Stimulated activated CD8-positive, alpha-beta memory T cell treated with anti-CD3 and anti-CD28 coated beads, Interleukin-12 subunit alpha, Interleukin-12 subunit beta, amount 100 ng/mL, for 24 hours (primary cell): ENCODE data around the gene NTHL1.

Experiments
- DNase-seq: peaks from one replicate; pipeline ENCODE4 v3.0.0-alpha.2; 2020; ENCODE audit errors: extremely low read depth

Gene NTHL1

GRCh38 chr16:2083876-2084780 is 36.5 kb upstream of the NTHL1 start:
- DNase-seq: no peak

GRCh38 chr16:2083409-2083808 is 35.8 kb upstream of the NTHL1 start:
- no peak for DNase-seq

GRCh38 chr16:2082983-2083364 is 35.3 kb upstream of the NTHL1 start:
- no peak for DNase-seq

DNA sequence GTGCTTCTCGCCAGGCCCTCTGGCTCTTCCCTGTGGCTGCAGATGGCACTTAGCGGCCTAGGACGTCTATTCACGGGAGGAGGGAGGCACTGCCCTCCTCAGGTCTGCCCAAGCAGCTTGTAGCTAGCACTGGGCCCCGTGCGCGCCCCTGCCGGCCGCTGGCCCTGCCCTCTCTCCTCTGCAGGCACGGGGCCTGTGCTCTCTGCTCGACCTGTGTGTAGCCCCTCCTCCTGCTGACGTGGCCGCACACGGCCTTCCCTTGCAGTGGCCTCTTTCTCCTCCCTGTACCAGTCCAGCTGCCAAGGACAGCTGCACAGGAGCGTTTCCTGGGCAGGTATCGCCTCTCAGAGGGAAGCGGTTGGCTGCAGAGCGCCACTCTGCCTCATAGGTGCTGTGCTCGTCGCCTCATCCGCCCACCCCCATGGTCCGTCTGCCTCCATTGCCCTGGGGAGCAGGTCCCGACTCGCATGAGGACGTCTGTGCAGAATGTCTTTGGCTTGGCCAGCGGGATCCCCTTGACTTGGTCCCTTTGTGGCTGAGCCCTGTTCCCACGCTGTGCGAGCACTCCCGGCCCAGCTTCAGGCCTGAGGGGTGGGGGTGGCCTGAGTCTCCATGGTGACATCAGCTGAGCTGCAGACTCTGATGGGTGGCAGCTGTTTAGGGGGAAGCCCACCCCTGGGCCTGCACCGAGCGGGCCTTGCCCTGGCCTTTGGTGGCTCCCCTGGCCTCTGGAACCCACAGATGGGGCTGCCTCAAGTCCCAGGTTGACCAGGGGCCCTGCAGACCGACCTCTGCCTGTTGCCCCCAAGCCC is 34.7 kb upstream of the NTHL1 start:
- no peak for DNase-seq

GRCh38 chr16:2081201-2082084 is 33.8 kb upstream of the NTHL1 start:
- no peak for DNase-seq

DNA sequence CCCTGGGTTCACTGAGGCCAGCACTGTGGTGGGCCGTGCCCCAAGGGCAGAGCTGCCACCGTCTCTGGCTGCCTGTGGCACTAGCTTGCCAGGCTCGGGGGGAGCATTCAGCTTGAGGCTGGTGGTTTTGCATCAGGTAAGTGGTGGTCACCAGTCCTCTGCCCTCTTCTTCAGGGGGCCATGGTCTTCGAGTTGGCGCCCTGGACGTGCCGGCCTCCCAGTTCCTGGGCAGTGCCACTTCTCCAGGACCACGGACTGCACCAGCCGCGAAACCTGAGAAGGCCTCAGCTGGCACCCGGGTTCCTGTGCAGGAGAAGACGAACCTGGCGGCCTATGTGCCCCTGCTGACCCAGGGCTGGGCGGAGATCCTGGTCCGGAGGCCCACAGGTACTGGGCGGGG is 32.4 kb upstream of the NTHL1 start:
- DNase-seq: no peak

GRCh38 chr16:2079311-2079800 is 31.7 kb upstream of the NTHL1 start:
- DNase-seq: no peak

DNA sequence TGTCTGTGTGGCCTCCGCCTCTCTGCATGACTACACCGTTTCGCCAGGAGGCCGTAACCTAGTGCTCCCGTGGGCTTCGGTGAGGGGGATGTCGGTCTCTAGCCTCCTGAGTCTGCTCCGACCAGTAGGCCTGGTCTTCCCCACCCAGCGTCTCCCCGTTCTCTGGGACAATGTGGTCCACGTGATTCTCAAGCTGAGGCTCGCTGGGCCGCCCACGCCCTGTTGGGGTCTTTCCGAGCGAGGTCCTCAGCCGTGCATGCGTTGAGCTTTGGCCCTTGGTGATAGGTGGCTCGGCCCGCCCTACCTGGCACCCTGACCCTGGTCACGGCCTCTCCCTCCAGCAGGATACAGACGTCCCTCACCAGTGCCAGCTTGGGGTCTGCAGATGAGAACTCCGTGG is 31.1 kb upstream of the NTHL1 start:
- DNase-seq: no peak

DNA sequence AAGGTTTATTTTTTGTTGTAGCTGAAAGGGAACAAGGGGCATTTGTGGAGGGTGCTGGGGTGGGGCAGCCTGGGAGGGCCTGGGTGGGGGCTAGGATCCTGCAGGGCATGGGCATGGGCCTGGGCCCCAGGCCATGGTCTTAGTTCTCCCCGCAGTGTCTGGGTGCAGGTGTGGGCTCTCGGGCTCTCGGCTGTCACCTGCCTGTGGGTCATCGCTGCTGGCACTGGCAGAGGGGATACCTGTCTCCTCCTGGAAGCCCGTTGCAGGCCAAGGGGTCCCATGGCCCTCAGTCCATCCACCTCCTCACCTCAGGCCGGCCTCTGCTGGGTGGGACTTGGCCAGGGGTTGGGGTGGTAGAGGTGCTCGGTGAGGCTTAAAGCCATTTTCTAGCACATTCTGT is 30.5 kb upstream of the NTHL1 start:
- DNase-seq: no peak

GRCh38 chr16:2077696-2078095 is 30.1 kb upstream of the NTHL1 start:
- no peak for DNase-seq

DNA sequence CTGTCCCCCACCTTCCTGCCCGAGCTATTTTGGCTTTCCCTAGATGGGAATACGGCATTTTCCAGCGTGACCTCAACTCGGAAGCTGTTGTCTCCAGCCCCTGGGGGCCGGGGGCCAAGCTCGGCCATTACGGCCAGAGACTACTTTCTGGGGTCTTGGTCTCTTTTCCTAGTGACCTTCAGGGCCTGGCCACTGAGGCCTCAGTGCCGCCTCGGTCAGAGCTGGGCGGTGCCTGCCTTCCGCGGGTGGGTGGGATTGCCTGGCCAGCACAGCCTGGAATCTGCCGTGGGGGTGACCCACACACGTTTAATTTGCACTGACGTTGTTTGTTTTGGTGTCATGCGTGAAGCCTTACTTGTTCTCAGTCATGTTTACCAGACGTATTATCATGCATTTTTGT is 29.4 kb upstream of the NTHL1 start:
- DNase-seq: no peak

DNA sequence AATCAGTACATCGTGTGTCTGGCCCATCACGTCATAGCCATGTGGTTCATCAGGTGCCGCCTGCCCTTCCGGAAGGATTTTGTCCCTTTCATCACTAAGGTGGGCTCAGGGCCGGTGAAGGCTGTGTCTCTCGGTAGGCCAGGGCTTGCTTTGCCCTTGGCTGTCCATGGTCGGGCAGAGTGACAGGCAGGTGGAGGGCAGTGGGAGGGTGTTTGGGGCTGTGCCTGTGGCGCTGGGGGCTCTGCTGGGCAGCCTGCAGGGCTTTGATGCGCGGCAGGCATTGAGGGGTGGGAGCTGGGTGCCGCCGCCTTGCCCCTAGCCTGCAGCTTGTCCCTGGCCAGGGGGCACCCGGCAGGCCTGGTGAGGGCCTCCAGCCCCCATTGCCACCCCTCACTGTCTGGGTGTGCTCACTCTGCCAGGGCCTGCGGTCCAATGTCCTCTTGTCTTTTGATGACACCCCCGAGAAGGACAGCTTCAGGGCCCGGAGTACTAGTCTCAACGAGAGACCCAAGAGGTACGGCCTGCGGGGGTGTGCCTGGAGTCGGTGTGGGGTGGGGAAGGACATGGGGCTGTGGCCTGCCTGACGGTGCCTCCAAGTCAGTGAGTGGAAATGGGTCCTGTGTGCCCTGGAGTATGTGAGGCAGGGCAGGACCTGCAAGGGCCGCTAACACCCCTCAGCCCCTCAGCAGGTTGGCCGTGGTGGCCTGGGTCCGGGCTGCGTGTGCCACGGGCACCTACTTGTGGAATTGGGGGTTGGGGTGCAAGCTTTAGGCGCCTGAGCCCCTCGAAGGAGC is 28.6 kb upstream of the NTHL1 start:
- DNase-seq: no peak

DNA sequence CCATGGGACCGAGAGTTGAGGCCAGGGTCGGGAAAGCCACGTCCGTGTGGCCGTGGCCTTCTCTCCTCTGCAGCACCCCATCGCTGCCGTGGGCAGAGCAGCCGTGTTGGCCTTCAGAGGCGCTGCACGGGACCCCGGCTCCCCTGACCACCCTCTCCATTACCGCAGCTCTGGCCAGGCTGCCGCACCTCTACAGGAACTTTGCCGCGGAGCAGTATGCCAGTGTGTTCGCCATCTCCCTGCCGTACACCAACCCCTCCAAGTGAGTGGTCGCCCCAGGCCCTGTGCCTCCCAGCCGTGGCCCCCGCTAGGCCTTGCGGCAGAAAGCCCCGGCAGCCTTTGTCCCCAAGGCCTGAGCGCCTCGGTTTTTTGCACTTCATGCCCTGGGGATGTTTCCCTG is 28.0 kb upstream of the NTHL1 start:
- no peak for DNase-seq

DNA sequence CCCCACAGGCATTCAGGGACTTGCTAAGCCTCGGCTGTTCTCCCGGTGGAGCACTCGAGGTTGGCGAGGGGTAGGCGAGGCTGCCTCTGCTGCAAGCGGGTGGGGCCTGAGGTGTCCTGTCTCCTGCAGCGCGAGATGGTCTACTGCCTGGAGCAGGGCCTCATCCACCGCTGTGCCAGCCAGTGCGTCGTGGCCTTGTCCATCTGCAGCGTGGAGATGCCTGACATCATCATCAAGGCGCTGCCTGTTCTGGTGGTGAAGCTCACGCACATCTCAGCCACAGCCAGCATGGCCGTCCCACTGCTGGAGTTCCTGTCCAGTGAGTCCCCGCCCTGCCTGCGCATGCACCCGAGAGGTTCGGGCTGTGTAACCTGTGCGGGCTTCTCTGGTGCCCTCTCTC is 26.4 kb upstream of the NTHL1 start:
- DNase-seq: no peak

DNA sequence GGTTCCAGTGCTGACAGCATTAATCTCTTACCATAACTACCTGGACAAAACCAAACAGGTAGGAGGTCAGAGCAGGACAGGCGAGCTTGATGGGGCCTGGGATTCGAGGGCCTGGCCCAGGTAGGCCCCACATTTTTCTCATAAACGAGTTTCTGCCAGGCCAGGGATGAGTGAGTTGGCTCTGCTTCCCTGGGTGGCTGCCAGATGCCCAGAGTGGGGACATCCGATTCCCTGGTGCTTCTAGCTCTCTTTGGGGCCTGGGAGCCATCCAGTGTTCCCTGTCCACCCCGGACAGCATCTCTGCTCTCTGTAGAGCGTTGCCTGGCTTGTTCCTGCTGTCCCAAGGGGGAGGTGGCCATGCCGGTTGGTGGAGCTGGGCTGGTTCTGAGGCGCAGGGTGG is 25.3 kb upstream of the NTHL1 start:
- no peak for DNase-seq

GRCh38 chr16:2071454-2072202 is 24.0 kb upstream of the NTHL1 start:
- DNase-seq: no peak

GRCh38 chr16:2070576-2071453 is 23.2 kb upstream of the NTHL1 start:
- no peak for DNase-seq

DNA sequence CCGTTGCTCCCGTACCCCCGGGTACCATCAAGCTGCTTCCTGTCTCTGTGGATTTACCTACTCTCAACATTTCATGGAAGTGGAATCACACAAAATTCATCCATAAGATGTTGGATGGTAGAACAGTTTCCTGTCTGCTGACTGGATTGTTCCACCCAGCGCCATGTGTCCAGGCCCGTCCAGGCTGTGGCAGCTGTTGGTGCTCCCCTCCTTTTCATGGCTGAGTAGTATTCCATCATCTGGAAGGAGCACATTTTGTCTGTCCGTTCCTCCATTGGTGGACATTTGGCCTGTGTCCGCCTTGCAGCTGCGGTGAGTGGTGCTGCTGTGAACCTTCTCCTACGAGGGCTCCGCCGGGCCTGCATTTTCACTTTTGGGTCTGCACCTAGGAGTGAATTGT is 18.5 kb upstream of the NTHL1 start:
- DNase-seq: no peak

- no peak for DNase-seq
Measured at GRCh38 chr16:2064368-2064945, 16.8 kb upstream of the NTHL1 start.
